DOHH2 (cell line): ENCODE results near the gene WWOX.

Experiments used
- H3F3A ChIP-seq: fragments of 200-600 bp; sonication (generic), shearing (Covaris generic); 2 replicates; pipeline ENCODE4 v1.6.0; 2016; ENCODE audit warnings: antibody characterized with exemption, mild to moderate bottlenecking; ENCODE audit not compliant: control insufficient read depth, insufficient read depth
- H3K27ac ChIP-seq: fragments of 200-600 bp; sonication (generic); 2 replicates; pipeline ENCODE4 v1.5.1; 2014; ENCODE audit warnings: low read depth, mild to moderate bottlenecking, low read length, moderate library complexity
- H3K27me3 ChIP-seq: fragments of 200-600 bp; sonication (generic); 2 replicates; pipeline ENCODE4 v1.6.1; 2014; ENCODE audit warnings: mild to moderate bottlenecking, low read length, mixed read lengths; ENCODE audit not compliant: control insufficient read depth
- H3K36me3 ChIP-seq: fragments of 200-600 bp; sonication (generic); 2 replicates; pipeline ENCODE4 v1.6.1; 2014; ENCODE audit warnings: mild to moderate bottlenecking, low read length, moderate library complexity, mixed read lengths; ENCODE audit not compliant: control insufficient read depth
- H3K4me1 ChIP-seq: fragments of 200-600 bp; sonication (generic); 2 replicates; pipeline ENCODE4 v1.6.1; 2014; ENCODE audit warnings: mild to moderate bottlenecking, low read length, mixed read lengths; ENCODE audit not compliant: control insufficient read depth
- H3K4me2 ChIP-seq: fragments of 200-600 bp; sonication (generic); 2 replicates; pipeline ENCODE4 v1.6.0; 2014; ENCODE audit warnings: mild to moderate bottlenecking, low read length, moderate library complexity
- H3K4me3 ChIP-seq: fragments of 200-600 bp; sonication (generic); 2 replicates; pipeline ENCODE4 v1.5.1; 2014; ENCODE audit warnings: mild to moderate bottlenecking, low read length, mixed read lengths
- H3K79me2 ChIP-seq: fragments of 200-600 bp; sonication (generic); 2 replicates; pipeline ENCODE4 v1.6.1; 2014; ENCODE audit warnings: mild to moderate bottlenecking, low read length, mixed read lengths; ENCODE audit not compliant: control insufficient read depth
- H3K9me2 ChIP-seq: fragments of 200-600 bp; sonication (generic); replicated peaks from 2 replicates; pipeline ENCODE4 v1.6.1; 2014; ENCODE audit warnings: mild to moderate bottlenecking, low read length, mixed read lengths; ENCODE audit not compliant: control insufficient read depth
- H3K9me3 ChIP-seq: fragments of 200-600 bp; sonication (generic); 2 replicates; pipeline ENCODE4 v1.6.1; 2014; ENCODE audit warnings: antibody characterized with exemption, low read length, mixed read lengths; ENCODE audit not compliant: control insufficient read depth, insufficient read depth
- H4K20me1 ChIP-seq: fragments of 200-600 bp; sonication (generic); 2 replicates; pipeline ENCODE4 v1.6.0; 2014; ENCODE audit warnings: low read depth, mild to moderate bottlenecking, antibody characterized with exemption, low read length, moderate library complexity; ENCODE audit not compliant: control insufficient read depth, insufficient read depth
- CTCF ChIP-seq: fragments of 200-600 bp; sonication (generic); IDR thresholded peaks from one replicate; pipeline ENCODE4 v1.5.1; 2014; ENCODE audit warnings: antibody characterized with exemption, mild to moderate bottlenecking, low read depth, low read length; ENCODE audit not compliant: poor library complexity, severe bottlenecking
- EZH2phosphoT487 ChIP-seq: fragments of 200-600 bp; sonication (generic); IDR thresholded peaks from 2 replicates; pipeline ENCODE4 v1.6.1; 2017; ENCODE audit warnings: borderline replicate concordance, mild to moderate bottlenecking, antibody characterized with exemption, low read length, moderate library complexity, mixed read lengths

WWOX gene

DNA sequence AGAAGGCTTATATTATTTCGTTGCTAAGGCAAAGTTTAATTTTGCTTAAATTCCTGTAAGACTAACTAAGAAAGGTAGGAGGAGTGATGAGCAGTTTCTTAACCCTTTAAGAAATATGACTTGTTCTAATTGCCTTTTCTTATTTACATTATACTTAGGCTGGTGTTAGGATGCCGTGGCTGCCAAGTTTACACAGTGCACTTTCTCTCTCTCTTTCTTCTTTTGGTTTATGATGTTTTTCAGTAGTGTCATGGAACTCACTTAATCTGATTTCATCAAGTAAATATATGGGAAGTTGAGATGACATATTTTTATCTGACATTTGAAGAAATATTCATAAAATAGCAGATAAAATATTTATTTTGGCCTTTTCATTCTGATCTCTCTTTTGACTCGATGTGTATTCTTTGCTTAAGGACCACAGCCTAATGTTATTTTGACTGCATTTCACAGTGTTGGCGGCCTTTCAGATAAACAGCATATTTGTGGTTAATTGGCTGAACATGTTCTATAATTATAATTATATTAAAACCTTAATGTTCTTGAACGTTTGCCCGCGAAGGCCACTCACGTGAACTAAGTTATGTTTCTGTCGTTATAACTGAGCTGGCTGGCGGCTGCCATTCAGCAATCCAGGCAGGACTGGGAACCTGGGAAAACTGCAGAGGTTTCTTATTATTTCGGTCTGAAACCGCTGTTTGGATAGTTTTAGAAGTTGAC is 191.6 kb downstream of the WWOX start:
- H3K4me1 ChIP-seq = no peaks in the 10 kb centered on the region
- no peaks in the 10 kb centered on the region for H4K20me1 ChIP-seq
- no peak overlapping the region for H3K27ac ChIP-seq
- H3K36me3 ChIP-seq = no peaks in the 10 kb centered on the region
- TF ChIP-seq CTCF = no peak
- no peak for TF ChIP-seq EZH2phosphoT487
- H3F3A ChIP-seq = no peaks in the 10 kb centered on the region
- no peaks in the 10 kb centered on the region for H3K9me2 ChIP-seq
- H3K9me3 ChIP-seq = no peaks in the 10 kb centered on the region
- H3K27me3 ChIP-seq = no peaks in the 10 kb centered on the region
- H3K4me3 ChIP-seq = no peak overlapping the region
- H3K4me2 ChIP-seq = no peak overlapping the region
- H3K79me2 ChIP-seq = no peaks in the 10 kb centered on the region

DNA sequence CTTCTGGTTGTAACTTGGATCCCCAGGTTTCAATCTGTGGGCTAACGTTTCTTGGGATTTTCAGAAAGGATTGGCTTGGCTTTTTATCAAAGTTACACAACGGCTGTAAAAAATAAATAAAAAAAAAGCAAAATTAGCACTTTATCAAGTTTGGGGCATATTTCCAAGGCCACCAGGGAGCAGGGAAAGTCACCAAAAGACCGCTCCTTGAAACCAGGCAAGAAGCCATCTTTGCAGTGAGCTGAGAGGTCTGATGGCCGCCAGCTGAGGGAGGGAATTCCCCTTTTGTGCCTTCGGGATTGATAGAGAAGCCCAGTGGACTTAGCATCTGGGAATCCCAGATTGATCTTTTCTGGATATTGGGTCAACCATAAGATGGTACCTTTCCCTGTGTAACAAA is 192.2 kb downstream of the WWOX start:
- no peak overlapping the region for H3K4me3 ChIP-seq
- no peaks in the 10 kb centered on the region for H3K79me2 ChIP-seq
- no peaks in the 10 kb centered on the region for H3K36me3 ChIP-seq
- H3K4me2 ChIP-seq = no peak overlapping the region
- no peak for TF ChIP-seq CTCF
- no peak for TF ChIP-seq EZH2phosphoT487
- no peaks in the 10 kb centered on the region for H3K9me2 ChIP-seq
- no peak overlapping the region for H3K27ac ChIP-seq
- H3F3A ChIP-seq = no peaks in the 10 kb centered on the region
- no peaks in the 10 kb centered on the region for H3K4me1 ChIP-seq
- no peaks in the 10 kb centered on the region for H3K27me3 ChIP-seq
- no peaks in the 10 kb centered on the region for H4K20me1 ChIP-seq
- H3K9me3 ChIP-seq = no peaks in the 10 kb centered on the region

DNA sequence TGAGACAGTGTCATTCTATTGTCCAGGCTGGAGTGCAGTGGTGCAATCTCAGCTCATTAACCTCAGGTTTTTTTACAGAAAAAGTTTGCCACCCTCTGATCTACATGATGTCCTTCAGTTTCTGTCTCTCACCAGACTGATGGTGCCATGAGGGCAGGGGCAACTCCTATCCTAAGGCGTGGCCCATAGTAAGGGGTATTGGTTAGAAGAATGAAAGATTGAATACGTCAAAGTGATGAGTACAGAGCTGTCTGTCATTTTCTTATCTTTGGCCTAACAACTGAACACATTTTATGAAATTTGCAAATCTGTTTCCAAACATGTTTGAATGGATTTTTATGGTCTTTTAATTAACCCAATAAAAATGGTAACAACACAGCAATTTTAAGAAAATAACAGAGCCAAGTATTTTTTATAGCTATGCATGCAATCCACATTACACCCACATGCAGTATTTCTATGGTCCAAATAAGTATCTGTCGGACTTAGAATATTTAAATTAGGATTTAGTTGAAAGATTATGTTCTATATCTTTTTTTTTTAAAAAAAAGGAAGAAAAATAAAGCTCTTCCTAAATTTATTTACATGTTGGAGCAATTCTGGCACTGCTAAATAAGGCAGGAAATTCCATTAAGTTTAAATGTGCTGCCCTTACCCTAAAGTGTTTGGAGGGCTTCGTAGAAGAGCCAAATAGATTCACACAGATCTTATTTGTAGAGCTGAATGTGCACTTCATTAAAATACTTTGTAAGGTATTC is 192.8 kb downstream of the WWOX start:
- no peaks in the 10 kb centered on the region for H3K36me3 ChIP-seq
- no peaks in the 10 kb centered on the region for H3K79me2 ChIP-seq
- H3K4me2 ChIP-seq = no peak overlapping the region
- no peaks in the 10 kb centered on the region for H3K9me2 ChIP-seq
- H3K27me3 ChIP-seq = no peaks in the 10 kb centered on the region
- no peaks in the 10 kb centered on the region for H4K20me1 ChIP-seq
- H3K4me3 ChIP-seq = no peak overlapping the region
- no peaks in the 10 kb centered on the region for H3F3A ChIP-seq
- no peaks in the 10 kb centered on the region for H3K4me1 ChIP-seq
- TF ChIP-seq CTCF (no peak), EZH2phosphoT487 (no peak)
- no peak overlapping the region for H3K27ac ChIP-seq
- H3K9me3 ChIP-seq = no peaks in the 10 kb centered on the region
